Inflammatory macrophage (primary cell): ENCODE results near the gene HSPA4L.

ENCODE experiments used
- DNase-seq, 2 donors: peaks; one replicate each; pipeline ENCODE4 v3.0.0-alpha.2; 2020 to 2022
- total RNA-seq, 18 experiments: gene quantifications; one replicate each; lab custom pipeline; 2026; ENCODE audit warnings: mixed read lengths in 6 of 18, inconsistent platforms in 2 of 18; lab: John Stamatoyannopoulos, UW

The HSPA4L gene
- total RNA-seq, result 0.68 to 4.3 (median 2.5) reads per million in 18 experiments

DNA sequence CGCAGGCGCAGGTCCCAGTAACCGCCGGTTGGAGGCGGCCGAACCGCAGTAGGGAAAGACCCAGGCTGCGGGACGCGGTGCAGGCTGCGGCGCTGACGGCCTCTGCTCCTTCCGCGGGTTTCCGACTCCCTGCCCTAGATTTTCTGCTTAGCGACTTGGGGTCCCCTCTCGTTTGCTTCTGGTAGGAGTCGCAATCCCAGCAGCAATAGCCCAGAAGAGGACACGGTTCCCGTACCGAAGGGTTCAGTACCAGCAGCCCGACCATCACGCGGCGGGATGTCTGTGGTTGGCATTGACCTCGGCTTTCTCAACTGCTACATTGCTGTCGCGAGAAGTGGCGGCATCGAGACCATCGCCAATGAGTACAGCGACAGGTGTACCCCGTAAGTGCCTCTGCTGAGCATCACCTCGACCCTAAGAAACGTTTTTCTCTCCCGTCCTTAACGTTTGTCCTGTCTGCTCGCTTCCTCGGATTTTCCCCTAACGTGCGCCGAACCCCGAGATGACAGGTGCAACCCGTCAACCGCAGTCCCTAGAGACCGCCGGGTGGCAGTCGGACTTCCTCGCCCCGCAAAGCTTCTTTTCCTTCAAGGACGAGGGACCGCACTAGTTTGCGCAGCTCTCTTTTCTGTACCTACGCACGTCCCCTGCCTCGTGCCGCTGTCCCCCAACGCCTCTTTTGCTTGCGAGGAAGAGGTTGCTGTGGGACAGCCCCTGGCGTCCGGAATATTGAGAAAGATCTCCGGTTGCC is at the start of gene HSPA4L:
Gene HSPA4L, plus strand, starts transcription at position 48 of the 751 bp plus-strand sequence. Its CDS starts 229 bp downstream, at position 277.
- peak in 1 of 2 donors; percentile 43 for DNase-seq

DNA sequence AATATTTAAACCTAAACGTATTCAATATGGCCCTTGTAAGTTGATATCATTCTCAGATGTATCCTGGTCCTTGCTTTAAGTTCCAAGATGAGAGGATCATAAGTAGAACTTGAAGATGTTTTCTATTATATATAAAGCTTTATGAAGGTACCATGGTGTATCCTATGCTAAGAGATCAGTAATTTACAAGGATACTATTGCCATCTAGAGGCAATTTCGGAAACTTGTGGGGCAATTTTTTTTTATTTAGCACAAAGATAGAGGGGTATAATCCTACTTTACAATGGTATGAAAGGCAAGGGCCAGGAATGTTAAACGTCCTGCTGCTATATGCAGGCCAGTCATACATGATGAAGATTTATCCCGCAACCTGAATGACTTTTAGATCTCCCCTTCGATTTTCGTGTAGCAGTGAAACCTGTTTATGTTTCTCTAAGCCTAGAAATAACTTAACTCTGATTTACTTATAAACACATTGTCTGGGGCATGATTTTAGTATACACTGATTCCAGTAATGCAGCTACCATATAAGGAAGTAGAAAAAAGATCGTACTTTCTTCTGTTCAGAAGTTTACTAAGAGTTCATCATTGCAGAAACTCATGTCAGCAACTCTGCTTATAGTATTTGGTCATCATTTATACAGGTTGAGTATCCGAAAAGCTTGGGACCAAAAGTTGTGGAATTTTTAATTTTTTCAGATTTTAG is 49.3 kb upstream of the HSPA4L start:
- DNase-seq, result peak; percentile 39 to 72

DNA sequence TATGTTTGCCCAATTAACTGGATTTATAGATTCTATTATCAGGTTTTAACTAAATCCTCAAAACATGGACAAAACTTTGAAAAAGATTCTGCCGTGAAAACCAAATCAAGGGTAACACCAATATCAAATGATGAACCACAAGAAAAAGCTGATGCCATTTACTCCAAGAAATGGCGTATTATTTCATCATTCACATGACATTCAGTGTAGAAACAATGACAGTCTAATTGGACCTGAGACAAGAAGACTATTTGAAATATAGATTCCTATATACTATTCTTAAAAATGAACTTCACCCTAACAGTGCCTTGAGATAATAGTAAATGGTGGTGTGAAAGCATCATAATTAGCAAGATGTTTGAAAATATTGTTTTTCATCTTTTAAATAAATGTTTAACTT is 47.1 kb upstream of the HSPA4L start:
- no peak for DNase-seq

DNA sequence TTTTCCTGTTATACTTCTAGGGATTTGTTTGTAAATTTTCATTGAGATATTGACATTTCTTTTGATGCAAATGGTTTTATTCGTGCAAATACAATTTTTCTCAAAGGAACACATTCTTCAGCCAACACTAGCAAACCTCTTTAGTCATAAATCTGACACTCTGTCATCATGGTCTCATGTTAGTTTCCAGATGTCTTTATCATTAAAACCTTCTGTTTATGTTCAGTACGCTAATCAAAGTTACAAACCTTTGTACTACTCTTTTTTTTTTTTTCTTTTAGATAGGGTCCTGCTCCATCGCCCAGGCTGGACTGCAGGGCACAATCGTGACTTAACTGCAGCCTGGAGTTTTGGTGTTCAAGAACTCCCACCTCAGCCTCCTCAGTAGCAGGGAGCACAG is 44.8 kb upstream of the HSPA4L start:
- no peak for DNase-seq

DNA sequence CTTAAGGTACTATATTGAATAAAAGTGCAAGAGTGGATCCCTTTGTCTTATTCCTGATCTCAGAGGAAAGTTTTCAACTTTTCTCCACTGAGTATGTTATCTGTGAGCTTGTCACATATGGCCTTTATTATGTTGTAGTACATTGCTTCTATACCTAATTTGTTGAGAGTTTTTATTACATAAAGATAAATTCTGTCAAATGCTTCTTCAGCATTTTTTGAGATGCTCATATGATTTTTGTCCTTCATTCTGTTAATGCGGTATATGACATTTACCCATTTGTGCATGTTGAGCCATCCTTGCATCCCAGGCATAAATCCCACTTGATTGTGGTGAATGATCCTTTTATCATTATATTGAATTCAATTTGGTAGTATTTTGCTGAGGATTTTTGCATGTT is 40.9 kb upstream of the HSPA4L start:
- no peak for DNase-seq

DNA sequence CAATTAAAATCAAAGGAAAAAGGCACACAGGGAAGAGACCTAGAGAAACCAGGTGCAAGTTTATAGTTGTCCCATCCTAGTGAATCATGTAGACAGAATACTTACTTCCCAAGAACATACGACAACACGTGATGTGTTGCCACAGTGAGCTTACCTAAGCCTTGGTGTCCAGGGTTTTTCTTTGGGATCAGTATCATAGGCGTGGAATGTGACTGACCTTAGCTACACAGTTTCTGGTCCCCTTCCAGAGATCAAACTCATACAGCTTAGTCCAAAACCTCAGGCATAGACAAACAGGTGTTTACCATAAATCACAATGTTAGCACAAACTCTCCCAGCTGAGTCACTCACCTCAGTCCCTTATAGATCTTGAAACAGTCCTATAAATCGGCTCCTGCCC is 34.2 kb upstream of the HSPA4L start:
- no peak for DNase-seq

DNA sequence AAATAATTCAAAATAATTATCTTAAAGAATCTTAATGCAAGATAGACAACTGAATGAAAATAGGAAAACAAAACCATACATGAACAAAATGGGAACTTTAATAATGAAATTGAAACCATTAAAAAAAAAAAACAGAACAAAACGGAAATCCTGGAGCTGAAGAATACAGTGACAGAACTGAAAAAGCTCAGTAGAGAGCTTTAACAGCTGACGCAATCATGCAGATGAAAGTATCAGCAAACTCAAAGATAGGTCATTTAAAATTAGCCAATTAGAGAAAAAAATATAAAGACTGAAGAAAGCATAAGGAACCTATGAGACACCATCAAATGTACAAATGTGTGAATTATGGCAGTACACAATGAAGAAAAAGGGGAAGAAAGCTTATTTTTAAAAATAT is 33.2 kb upstream of the HSPA4L start:
- DNase-seq, result no peak

DNA sequence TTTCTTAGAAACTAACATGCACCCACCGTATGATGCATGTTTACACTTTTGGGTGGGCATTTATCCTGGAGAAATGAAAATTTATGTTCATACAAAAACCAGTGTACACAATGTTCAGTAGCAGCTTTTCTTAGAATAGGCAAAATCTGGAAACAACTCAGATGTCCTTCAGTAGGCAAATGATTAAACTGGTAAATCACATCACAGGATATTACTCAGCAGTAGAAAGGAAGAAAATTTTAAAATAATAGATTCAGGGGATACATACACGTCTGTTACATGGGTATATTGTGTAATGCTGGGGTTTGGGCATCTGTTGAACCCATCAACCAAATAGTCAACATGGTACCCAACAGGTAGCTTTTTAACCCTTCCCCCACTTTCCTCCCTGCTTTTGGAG is 25.2 kb upstream of the HSPA4L start:
- DNase-seq, result no peak

DNA sequence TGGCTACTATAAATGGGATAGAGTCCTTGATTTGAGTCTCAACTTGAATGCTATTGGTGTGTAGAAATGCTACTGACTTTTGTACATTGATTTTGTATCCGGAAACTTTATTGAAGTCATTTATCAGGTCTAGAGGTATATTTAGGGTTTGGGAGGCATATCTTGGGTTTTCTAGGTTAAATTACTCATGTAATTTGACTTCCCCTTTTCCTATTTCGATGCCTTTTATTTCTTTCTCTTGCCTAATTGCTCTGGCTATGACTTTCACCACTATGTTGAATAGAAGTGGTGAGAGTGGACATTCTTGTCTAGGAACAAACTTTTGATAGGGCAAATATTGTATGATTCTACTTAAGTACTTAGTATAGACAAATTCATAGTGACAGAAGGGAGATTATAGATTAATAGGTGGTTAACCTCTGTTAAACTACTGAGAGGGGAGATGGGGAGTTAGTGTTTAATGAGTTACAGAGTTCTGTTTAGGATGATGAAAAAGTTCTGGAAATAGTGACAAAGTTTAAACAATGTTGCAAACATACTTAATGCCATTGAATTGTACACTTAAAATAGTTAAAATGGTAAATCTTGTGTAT is 22.8 kb upstream of the HSPA4L start:
- DNase-seq, result no peak

DNA sequence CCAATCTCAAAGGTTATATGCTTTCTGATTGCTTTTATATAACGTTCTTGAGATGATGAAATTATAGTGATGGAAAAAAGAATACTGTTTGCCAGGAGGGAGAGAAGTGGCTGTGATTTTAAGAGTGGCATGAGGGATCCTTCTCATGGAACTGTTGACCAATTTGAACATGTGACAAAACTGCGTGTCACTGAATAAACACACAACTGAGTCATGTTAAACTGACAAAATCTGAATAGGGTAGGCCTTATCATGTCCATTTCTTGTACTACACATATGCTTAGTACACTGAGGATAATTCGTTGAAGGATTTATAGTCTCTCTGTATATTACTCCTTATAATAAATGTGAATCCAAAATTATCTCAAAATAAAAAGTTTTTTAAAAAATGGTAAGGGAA is 22.2 kb upstream of the HSPA4L start:
- no peak for DNase-seq

DNA sequence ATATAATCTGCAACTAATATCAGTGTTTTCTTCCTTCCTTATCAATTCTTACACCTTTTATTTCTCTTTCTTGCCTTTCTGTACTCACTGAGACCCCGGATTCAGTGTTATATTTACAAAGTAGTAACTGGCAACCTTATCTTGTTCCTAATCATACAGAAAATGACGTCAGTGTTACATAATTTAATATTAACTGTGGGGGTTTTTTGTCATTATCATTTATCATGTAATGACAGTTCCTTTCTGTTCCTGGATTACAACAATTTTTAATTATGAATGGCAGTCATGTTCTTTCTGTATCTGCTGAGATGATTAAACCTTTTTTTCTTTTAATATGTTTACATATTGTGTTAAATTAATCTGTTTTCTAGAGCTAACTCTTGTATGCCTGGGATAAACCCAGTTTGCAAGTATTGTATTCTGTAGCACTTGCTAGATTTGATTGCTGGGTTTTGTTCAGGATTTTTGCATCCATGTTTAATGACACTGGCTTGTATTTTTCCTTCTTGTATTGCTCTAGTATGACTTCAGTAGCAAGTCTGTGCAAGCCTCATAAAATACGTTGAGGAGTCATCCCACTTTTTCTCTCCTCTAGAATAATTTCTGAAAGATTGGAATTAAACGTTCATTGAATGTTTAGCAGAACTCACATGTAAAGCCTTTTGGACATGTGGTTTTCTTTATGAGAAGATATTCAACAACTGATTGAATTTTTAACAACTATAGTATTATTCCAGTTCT is 10.4 kb upstream of the HSPA4L start:
- no peak for DNase-seq

DNA sequence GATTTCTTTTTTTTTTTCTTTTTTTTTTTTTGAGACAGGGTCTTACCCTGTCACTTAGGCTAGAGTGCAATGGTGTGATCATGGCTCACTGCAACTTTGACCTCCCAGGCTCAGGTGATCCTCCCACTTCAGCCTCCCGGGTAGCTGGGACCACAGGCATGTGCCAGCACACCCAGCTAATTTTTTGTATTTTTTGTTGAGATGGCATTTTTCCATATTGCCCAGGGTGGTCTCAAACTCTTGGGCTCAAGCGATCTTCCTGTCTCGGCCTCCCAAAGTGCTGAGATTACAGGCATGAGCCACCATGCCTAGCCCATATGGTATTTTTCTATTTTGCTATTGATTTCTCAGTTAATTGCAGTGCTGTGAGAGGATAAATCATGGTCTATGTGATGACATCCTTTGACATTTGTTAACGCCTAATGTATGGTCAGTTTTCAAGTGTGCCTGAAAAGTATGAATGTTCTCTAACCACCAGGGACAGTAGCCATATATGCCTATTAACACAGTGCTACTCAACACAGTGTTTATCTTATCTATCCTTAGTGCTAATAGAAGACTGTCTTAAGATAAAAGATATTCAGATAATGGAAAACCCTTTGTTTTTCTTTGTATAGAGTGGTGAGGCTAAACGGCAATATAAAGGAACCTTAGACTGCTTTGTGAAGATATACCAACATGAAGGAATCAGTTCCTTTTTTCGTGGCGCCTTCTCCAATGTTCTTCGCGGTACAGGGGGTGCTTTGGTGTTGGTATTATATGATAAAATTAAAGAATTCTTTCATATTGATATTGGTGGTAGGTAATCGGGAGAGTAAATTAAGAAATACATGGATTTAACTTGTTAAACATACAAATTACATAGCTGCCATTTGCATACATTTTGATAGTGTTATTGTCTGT is 9.1 kb upstream of the HSPA4L start:
- DNase-seq, result no peak

DNA sequence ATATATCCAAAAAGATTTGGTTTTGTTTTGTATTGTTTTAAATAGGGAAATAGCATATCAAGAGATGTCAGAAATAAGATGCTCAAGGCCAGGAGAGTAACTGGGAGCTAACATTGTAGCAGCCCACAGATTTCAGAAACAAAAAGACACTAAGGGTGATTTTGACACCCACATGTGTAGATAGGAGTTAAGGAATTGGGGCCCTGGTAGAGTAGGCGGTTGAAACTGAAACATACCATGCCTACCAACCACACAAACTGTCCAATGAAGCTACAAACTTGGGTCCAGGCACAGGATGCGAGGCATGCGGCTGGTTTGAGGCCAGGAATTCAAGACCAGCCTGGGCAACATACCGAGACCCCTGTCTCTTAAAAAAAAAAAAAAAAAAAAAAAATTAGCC is 6.3 kb upstream of the HSPA4L start:
- DNase-seq, result no peak

DNA sequence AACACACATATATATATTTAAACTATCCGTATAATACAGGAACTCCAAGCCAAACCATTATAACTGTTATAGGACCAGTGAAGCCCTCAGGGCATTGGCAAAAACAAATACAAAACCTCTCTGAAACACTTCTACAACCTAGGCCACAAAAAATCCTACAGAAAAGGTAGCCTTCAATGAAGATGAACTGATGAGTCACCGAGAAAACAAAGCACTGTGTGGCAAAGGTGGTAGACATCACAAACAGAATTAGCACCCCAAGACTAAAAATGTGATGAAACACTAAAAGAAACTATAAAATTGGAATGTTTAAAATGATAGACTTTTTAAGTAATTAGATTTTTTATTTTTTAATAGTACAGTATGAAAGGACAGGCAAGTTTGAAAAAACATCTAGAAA is 5.5 kb upstream of the HSPA4L start:
- no peak for DNase-seq

DNA sequence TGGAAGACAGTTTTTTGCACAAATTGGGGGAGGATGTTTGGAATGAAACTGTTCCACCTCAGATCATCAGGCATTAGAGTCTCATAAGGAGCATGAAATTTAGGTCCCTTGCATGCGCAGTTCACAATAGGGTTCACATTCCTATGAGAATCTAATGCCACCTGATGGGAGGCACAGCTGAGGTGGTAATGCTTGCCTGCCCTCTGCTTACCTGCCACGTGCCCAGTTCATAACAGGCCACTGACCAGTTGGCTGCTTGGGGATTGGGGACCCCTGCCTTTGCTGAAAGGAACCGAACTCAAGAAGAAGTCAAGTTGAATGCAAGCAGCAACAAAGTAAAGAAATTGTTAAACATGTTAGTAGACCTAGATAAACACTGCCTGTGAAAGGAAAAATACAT is 4.6 kb upstream of the HSPA4L start:
- no peak for DNase-seq

DNA sequence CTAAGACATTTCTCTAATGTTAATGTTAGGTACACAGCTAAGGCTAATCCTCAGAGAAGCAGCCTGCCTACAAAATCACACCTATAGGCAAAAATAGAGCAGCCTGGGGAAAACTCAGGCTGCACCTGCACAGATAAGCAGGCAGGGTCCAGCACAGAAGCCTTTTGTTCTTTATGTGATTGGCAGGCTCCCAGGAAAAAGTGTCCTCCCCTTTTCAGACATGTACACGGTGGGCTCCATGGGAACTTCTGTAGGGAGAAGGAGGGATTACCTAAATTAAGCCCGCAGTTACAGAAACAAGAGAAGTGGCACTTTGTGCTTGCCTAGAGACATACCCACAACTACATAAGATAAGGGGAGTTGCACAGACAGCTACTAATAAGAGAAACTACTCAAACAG is 4.0 kb upstream of the HSPA4L start:
- DNase-seq, result no peak

DNA sequence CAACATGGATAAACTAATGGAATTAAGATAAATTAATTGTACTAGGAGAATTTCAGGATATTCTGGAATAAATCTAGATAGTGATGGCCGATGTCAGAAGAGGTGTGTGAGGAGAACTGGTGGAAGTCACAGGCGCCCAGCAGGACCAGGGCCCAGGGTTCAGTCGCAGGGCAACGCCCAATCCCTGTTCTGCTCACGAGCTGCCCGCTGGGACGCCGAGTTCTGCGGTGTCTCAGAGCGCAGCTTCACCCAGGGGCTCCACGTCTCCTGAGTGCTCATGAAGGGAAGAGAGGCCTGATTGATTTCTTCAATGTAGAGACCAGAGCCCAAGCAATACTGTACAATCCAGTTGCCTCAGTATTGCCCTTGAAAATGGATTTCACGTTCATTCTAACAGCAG is 1.5 kb upstream of the HSPA4L start:
- DNase-seq, result no peak

DNA sequence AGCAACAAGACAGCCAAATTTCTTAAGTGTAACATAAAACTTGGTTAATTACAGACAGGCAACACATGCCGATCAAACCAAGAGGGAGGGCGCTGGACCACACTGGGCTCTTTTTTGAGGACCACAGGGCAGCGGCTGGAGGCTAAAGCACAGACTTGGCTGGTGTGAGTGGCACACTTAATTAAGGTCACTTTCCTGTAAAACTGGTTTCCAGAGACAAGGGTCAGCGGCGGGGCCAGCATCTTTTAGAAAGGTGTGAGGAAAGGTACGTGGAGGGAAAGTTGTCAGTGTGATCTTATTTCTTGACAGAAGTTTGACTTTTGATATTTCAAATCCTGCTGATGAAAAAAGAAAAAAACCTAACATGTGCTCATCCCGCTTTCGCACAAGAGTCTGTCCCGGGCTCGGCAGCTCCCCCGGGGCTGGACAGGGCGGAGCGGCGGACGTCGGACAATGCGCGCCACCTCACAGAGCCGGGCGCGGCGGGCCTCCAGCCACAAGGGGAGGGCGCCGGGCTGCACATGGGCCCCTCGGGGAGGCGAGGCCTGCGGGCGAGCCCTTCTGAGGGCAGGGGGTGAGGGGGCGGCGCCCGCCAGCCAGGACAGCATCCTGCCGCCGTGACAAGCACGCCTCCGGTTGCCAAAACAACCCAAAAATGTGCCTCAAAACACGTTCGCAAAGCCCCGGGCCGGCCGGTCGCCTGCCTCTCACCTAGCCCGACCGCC is 660 bp upstream of the HSPA4L start:
- DNase-seq, result no peak

DNA sequence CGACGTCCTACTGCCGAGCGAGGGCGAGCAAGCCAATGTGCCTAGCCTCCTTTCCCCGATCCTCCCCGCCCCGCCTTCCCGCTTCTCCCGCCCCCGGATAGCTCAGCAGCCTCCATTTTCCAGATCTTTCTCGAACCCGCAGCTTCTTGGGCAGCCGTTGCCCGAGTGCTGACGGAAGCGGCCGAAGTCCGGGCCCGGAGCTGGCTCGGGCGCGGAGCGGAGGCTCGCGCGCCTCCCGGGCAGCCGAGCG is 172 bp upstream of the HSPA4L start:
- peak; percentile 74 to 82 for DNase-seq

DNA sequence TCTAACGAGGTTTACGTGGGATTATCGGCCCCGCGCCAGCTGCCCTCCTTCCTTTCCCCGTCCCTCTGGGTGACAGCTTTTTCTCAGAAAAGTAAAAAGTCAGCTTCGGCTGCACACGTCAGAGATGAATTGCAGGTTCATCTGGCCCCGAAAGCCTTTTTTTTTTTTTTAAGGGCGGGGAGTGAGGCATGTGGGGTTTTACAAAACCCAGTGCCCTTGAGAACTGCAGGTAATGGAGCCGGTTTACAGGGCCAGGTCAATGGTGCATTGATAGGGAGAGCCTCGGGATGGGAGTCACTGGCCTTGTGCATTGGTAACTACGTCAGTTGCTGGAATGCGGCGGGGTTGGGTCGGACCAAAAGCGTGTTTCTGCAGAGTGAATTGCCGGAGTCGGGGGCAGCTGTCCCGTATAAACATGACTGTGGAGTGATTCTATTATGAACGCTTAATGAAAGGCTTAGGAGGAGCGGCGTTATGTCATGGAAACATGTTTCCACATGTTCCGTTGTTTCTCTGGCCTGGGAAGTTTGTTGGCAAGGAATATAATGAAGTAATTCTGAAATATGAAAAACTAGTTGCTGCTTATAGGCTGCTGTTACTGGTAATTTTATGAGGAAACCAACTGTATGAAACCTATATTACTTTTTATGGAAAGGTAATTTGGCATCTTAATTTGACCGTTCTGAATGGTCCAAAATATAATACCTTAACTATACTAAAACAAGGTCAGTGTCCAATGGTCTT is 1.1 kb downstream of the HSPA4L start:
- peak in 1 of 2 donors; percentile 34 for DNase-seq
